ENCODE measurements around the gene ADAMTS13.
"Not testable (repeated sequence)": the region's sequence is repeated elsewhere in the genome, so short reads cannot be mapped to it uniquely, and the experiment has no call there.

ADAMTS13 gene

DNA sequence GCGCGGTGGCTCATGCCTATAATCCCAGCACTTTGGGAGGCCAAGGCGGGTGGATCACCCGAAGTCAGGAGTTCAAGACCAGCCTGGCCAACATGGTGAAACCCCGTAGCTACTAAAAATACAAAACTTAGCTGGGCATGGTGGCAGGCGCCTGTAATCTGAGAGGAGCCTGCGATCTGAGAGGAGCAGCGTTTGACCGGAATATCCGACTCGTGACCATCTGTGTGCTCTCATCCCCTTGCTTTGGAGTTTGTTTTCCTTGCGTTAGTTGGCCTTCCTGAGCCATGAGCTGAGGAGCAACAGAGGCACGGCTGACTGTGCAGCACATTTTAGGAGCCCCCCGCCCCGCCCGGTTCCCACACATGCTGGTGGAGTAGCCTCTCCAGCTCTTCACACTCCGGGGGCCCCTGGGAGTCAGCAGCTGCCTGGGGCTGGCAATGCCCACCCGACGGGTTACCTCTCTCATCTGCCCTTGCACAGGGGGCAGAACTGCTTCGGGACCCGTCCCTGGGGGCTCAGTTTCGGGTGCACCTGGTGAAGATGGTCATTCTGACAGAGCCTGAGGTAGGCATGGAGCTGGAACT is 3.0 kb downstream of the ADAMTS13 start:
- no peak for DNase-seq (ENCODE audit: low read depth in 2 of 2)

GRCh38 chr9:133426011-133426410 is 3.8 kb downstream of the ADAMTS13 start:
- DNase-seq (ENCODE audit: low read depth in 2 of 2) = no peak

- DNase-seq (ENCODE audit: low read depth in 2 of 2) = no peak
Measured at GRCh38 chr9:133427658-133428348, 5.6 kb downstream of the ADAMTS13 start.

DNA sequence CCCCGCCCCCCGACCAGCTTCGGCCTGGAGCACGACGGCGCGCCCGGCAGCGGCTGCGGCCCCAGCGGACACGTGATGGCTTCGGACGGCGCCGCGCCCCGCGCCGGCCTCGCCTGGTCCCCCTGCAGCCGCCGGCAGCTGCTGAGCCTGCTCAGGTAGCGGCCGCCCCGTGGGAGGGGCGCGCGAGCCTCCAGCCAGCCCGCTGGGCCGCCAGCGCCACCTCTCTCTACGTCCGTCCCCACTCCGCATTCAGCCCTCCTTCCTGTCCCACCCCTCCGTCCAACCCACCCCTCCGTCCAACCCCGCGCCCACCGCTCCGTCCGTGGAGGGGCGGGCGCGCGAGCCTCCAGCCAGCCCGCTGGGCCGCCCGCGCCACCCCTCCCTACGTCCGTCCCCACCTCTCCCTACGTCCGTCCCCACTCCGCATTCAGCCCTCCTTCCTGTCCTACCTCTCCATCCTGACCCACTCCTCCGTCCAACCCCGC is 6.5 kb downstream of the ADAMTS13 start:
- no peak for DNase-seq (ENCODE audit: low read depth in 2 of 2)

DNA sequence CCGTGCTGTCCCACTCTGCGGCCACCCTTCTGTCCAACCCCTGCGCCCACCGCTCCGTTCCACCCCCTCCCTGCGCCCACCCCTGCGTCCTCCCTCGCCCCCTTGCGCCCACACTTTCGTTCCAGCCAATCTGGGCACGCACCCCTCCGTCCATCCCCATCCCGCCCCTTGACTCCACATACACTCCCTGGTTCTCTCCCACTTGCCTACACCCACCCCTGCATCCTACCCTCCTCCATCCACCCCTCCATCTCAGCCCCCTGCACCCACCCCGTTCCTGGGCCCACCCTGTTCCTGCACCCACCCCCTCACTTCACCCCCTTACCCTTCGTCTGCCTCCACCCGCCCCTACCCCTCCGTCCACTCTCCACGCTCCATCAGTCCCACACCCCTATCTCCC is 7.0 kb downstream of the ADAMTS13 start:
- no peak for DNase-seq (ENCODE audit: low read depth in 2 of 2)

- DNase-seq (ENCODE audit: low read depth in 2 of 2) = no peak
Measured at GRCh38 chr9:133429641-133430161, 7.5 kb downstream of the ADAMTS13 start.

GRCh38 chr9:133430244-133430643 is 8.1 kb downstream of the ADAMTS13 start:
- DNase-seq (ENCODE audit: low read depth in 2 of 2) = no peak

GRCh38 chr9:133433351-133433843 is 11.2 kb downstream of the ADAMTS13 start:
- DNase-seq (ENCODE audit: low read depth in 2 of 2) = no peak

DNA sequence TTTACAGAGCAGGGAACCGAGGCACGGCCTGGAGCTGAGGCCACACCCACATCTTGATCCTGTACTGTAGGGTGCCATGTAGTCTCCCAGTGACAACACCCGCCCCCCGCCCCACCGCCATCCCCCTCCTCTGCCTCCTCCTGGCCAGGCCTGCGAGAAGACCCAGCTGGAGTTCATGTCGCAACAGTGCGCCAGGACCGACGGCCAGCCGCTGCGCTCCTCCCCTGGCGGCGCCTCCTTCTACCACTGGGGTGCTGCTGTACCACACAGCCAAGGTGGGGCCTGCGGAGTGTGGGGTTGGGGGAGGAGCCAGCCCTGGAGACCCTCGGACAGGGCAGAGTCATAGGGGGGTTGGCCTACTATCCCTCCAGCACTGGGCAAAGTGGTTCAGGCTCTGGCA is 14.5 kb downstream of the ADAMTS13 start:
- DNase-seq (ENCODE audit: low read depth in 2 of 2) = no peak

DNA sequence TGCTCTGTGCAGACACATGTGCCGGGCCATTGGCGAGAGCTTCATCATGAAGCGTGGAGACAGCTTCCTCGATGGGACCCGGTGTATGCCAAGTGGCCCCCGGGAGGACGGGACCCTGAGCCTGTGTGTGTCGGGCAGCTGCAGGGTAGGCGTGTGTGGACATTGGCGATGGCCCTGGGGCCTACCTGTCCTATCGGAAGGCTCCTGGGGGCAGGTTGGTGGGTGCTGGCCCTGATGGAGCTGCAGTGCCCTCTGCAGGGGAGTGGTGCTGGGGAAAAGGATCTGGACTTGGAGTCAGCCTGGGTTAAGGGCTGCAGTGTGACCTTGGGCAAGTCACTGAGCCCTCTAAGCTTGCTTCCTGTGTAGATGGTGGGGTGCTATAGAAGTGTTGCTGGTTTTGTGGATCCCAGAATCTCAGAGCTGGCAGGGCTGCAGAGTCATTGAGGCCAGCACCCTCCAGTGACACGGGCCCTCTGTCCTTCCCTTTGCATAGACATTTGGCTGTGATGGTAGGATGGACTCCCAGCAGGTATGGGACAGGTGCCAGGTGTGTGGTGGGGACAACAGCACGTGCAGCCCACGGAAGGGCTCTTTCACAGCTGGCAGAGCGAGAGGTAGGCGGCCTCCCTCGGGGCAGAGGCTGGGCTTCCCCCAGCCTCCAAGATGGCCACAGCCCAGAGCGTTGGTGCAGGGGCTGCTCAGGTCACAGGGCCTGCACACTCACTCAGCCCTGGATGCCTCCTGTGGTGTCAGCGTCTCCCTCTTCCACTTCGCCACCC is 15.8 kb downstream of the ADAMTS13 start:
- DNase-seq (ENCODE audit: low read depth in 2 of 2) = no peak

DNA sequence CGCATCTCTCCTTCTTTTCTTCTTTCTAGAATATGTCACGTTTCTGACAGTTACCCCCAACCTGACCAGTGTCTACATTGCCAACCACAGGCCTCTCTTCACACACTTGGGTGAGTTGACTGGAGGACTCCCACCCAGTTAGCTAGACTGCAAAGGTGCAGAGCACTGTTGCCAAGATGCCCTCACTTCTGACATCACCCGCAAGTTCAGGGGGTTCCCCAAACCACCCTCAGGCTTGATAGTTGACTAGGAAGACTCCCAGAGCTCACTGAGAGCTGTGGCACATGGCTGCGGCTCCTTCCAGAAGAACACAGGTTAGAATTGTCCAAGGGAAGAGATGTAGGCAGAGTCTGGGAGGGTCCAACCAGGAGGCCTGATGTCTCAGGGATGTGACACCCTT is 17.2 kb downstream of the ADAMTS13 start:
- DNase-seq (ENCODE audit: low read depth in 2 of 2) = no peak

GRCh38 chr9:133440874-133441273 is 18.7 kb downstream of the ADAMTS13 start:
- no peak for DNase-seq (ENCODE audit: low read depth in 2 of 2)

DNA sequence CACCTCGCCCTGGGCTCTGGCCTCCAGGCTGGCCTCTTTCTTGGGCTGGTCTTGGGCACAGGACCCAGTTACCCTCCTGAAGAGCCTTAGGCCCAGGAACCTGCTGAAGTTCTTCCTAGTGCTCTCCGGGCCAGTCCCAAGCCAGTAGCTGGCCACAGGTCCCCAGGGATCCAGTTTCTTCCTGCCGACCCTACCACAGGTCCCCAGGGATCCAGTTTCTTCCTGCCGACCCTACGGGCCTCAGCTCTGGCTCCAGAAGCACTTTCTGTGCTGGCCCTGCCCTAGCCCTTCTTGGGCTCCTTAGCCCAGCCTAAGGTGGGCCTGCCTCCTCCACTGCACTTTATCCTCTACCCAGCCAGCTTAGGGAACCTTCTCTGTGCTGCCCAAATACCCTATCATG is 19.4 kb downstream of the ADAMTS13 start:
- no peak for DNase-seq (ENCODE audit: low read depth in 2 of 2)

DNA sequence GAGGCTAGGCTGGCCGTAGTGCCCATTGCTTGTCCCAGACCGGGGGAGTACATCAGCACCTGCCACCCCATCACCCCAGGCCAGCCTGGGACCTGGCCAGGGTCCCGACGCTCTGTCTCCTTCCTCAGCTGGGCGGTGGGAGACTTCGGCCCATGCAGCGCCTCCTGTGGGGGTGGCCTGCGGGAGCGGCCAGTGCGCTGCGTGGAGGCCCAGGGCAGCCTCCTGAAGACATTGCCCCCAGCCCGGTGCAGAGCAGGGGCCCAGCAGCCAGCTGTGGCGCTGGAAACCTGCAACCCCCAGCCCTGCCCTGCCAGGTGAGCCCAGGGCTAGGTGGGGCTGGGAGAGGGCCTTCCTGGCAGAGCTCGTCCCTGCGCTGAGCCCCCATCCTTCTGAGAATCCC is 21.1 kb downstream of the ADAMTS13 start:
- no peak for DNase-seq (ENCODE audit: low read depth in 2 of 2)

- DNase-seq (ENCODE audit: low read depth in 2 of 2) = no peak
Measured at GRCh38 chr9:133443982-133444381, 21.8 kb downstream of the ADAMTS13 start.

GRCh38 chr9:133445293-133445969 is 23.3 kb downstream of the ADAMTS13 start:
- DNase-seq (ENCODE audit: low read depth in 2 of 2) = no peak

GRCh38 chr9:133448487-133448972 is 26.4 kb downstream of the ADAMTS13 start:
- DNase-seq (ENCODE audit: low read depth in 2 of 2) = no peak

- no peak for DNase-seq (ENCODE audit: low read depth in 2 of 2)
Measured at GRCh38 chr9:133449760-133450159, 27.6 kb downstream of the ADAMTS13 start.

DNA sequence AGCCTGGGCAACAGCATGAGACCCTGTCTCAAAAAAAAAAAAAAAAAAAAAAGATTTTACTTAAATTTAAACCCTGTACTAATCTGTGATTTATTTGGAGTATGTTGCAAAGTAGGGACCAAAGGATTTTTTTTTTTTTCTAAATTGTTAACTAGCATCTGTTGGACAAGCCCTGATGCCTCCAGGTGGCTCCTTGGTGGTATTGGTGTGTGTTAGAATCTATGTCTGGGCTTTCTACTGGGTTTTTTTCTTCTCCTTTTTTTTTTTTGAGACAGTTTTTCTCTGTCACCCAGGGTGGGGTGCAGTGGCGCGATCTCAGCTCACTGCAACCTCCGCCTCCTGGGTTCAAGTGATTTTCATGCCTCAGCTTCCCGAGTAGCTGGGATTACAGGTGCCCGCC is 29.7 kb downstream of the ADAMTS13 start:
- not testable (repeated sequence) for DNase-seq (ENCODE audit: low read depth in 2 of 2)

- DNase-seq (ENCODE audit: low read depth in 2 of 2) = no peak
Measured at GRCh38 chr9:133452562-133452961, 30.4 kb downstream of the ADAMTS13 start.

DNA sequence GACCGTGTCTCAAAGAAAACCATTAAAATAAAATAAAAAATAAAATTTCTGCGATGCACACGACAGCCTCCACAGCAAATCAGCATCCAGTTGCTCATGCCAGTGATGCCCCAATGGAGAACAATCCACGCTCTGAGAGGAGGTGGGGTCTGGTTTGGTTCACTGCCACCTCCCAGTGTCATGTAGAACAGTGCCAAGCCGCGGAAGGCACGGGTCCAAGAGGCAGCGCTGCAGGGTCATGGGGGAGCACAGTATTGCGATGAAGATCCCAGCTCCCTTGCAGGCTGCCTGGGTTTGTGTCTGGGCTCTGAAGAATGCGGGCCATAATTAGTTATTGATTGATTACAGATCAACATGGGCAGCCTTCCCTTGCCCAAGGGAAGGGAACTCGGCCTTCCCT is 31.5 kb downstream of the ADAMTS13 start:
- no peak for DNase-seq (ENCODE audit: low read depth in 2 of 2)

DNA sequence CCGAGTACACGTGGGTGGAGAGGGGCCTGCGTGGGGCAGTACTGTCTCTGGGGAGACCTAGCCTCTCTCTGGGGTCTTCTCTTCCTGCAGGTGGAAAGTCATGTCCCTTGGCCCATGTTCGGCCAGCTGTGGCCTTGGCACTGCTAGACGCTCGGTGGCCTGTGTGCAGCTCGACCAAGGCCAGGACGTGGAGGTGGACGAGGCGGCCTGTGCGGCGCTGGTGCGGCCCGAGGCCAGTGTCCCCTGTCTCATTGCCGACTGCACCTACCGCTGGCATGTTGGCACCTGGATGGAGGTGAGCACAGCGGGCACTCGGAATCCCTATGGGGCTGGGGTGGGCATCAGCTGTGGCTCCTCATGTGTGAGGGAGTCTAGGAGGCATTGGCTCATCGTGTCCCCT is 32.2 kb downstream of the ADAMTS13 start:
- DNase-seq (ENCODE audit: low read depth in 2 of 2) = no peak

All from stimulated activated CD4-positive, alpha-beta T cell treated with anti-CD3 and anti-CD28 coated beads, Interleukin-15, amount 100 ng/mL, for 48 hours (primary cell).